ENCODE results near the gene ZFC3H1. TPM values are rescaled to one million over a fixed set of nuclear protein-coding genes. Genes with fewer than 3 reads are reported as not detected.

ZFC3H1 gene
- total RNA-seq, 1 experiment from 2014 or later: 14.4 TPM

GRCh38 chr12:71627438-71628002 lies 36.1 kb downstream of the ZFC3H1 start:
- no peak for DNase-seq (ENCODE audit: low read depth)

GRCh38 chr12:71626768-71627167 lies 36.9 kb downstream of the ZFC3H1 start:
- peak; percentile 46 for DNase-seq (ENCODE audit: low read depth)

GRCh38 chr12:71626098-71626497 lies 37.5 kb downstream of the ZFC3H1 start:
- no peak for DNase-seq (ENCODE audit: low read depth)

GRCh38 chr12:71625476-71625875 lies 38.2 kb downstream of the ZFC3H1 start:
- DNase-seq (ENCODE audit: low read depth): no peak

- no peak for DNase-seq (ENCODE audit: low read depth)
These were observed 41.7 kb downstream of the ZFC3H1 start for GRCh38 chr12:71621938-71622337.

- no peak for DNase-seq (ENCODE audit: low read depth)
These were observed 53.4 kb downstream of the ZFC3H1 start for GRCh38 chr12:71610031-71610795.

GRCh38 chr12:71607494-71608330 lies 55.9 kb downstream of the ZFC3H1 start:
- DNase-seq (ENCODE audit: low read depth): no peak

- DNase-seq (ENCODE audit: low read depth): no peak
These were observed 58.6 kb downstream of the ZFC3H1 start for GRCh38 chr12:71605039-71605438.

GRCh38 chr12:71602761-71603577 lies 60.7 kb downstream of the ZFC3H1 start:
- DNase-seq (ENCODE audit: low read depth): no peak

- no peak for DNase-seq (ENCODE audit: low read depth)
These were observed 62.1 kb downstream of the ZFC3H1 start for GRCh38 chr12:71601546-71601945.

GRCh38 chr12:71599210-71599609 lies 64.4 kb downstream of the ZFC3H1 start:
- no peak for DNase-seq (ENCODE audit: low read depth)

GRCh38 chr12:71594214-71594948 lies 69.3 kb downstream of the ZFC3H1 start:
- no peak for DNase-seq (ENCODE audit: low read depth)

GRCh38 chr12:71592841-71593240 lies 70.8 kb downstream of the ZFC3H1 start:
- no peak for DNase-seq (ENCODE audit: low read depth)

GRCh38 chr12:71591601-71592000 lies 72.0 kb downstream of the ZFC3H1 start:
- no peak for DNase-seq (ENCODE audit: low read depth)

- DNase-seq (ENCODE audit: low read depth): peak; percentile 19
These were observed 74.2 kb downstream of the ZFC3H1 start for GRCh38 chr12:71589478-71589881.

GRCh38 chr12:71587012-71587411 lies 76.6 kb downstream of the ZFC3H1 start:
- no peak for DNase-seq (ENCODE audit: low read depth)

- no peak for DNase-seq (ENCODE audit: low read depth)
These were observed 78.4 kb downstream of the ZFC3H1 start for GRCh38 chr12:71585218-71585617.

- DNase-seq (ENCODE audit: low read depth): no peak
These were observed 79.3 kb downstream of the ZFC3H1 start for GRCh38 chr12:71584356-71584755.

- no peak for DNase-seq (ENCODE audit: low read depth)
These were observed 80.7 kb downstream of the ZFC3H1 start for GRCh38 chr12:71582925-71583324.

GRCh38 chr12:71581206-71581605 lies 82.4 kb downstream of the ZFC3H1 start:
- DNase-seq (ENCODE audit: low read depth): peak; percentile 59

- DNase-seq (ENCODE audit: low read depth): no peak
These were observed 84.9 kb downstream of the ZFC3H1 start for GRCh38 chr12:71578694-71579258.
